H1 (cell line): ENCODE results near the gene AGBL1. TPM values are rescaled to one million over a fixed set of nuclear protein-coding genes. Genes with fewer than 3 reads are reported as not detected.

Experiments used
- CTCF ChIA-PET: fragments of 300-600 bp; sonication (Branson Sonifier 250); formaldehyde crosslinking; loops from one replicate; lab custom pipeline; 2021; ENCODE audit not compliant: partially characterized antibody; lab: Charles Lee
- POLR2A ChIA-PET: fragments of 300-600 bp; sonication (Branson Sonifier 250); formaldehyde crosslinking; loops from one replicate; lab custom pipeline; 2021; ENCODE audit warnings: inconsistent platforms; ENCODE audit not compliant: partially characterized antibody; lab: Charles Lee
- DNase-seq, 2 experiments: peaks; one replicate each; pipeline versions ENCODE4 v3.0.0 to v3.0.0-alpha.2; 2010 to 2022; ENCODE audit warnings: low spot score in 2 of 2, low read depth in 1 of 2, mixed read lengths in 1 of 2
- FAIRE-seq: peaks from 2 replicates; lab custom pipeline; 2011; peaks lifted over from hg19 to GRCh38; lab: Jason Lieb, UNC
- H2AFZ ChIP-seq: 2 replicates; pipeline ENCODE4 v1.8.1; 2012; ENCODE audit warnings: low read length, inconsistent platforms
- H2AK5ac ChIP-seq: 2 replicates; pipeline ENCODE4 v1.6.1; 2013; ENCODE audit warnings: low read depth, low read length
- H2BK120ac ChIP-seq: replicated peaks from 2 replicates; pipeline ENCODE3; 2013; ENCODE audit warnings: low read depth, low read length, inconsistent platforms
- H2BK12ac ChIP-seq: 2 replicates; pipeline ENCODE4 v1.6.1; 2013; ENCODE audit warnings: low read depth, low read length
- H2BK15ac ChIP-seq: 2 replicates; pipeline ENCODE4 v1.6.1; 2013; ENCODE audit warnings: low read length
- H2BK20ac ChIP-seq: 2 replicates; pipeline ENCODE4 v1.6.1; 2013; ENCODE audit warnings: low read length
- H2BK5ac ChIP-seq: 2 replicates; pipeline ENCODE4 v1.6.1; 2013; ENCODE audit warnings: low read depth, low read length
- H3K14ac ChIP-seq: 2 replicates; pipeline ENCODE4 v1.6.1; 2013; ENCODE audit warnings: inconsistent platforms; ENCODE audit not compliant: insufficient read length
- H3K18ac ChIP-seq: 2 replicates; pipeline ENCODE4 v1.6.1; 2013; ENCODE audit warnings: low read length; ENCODE audit errors: extremely low read depth
- H3K23ac ChIP-seq: 2 replicates; pipeline ENCODE4 v1.6.1; 2013; ENCODE audit warnings: inconsistent platforms; ENCODE audit not compliant: insufficient read length
- H3K23me2 ChIP-seq: 2 replicates; pipeline ENCODE4 v1.6.1; 2013; ENCODE audit warnings: low read depth, low read length
- H3K27ac ChIP-seq: 2 replicates; pipeline ENCODE4 v1.6.1; 2011; ENCODE audit warnings: low read depth, low read length, inconsistent platforms
- H3K27me3 ChIP-seq, 4 experiments: replicated peaks in 1 of 4; 1 replicate in 1 of 4; 2 replicates in 3 of 4; pipeline versions ENCODE4 v1.6.1 to v1.8.1; 2011 to 2013; ENCODE audit warnings: low read length in 3 of 4, mild to moderate bottlenecking in 3 of 4, inconsistent platforms in 2 of 4, mixed read lengths in 2 of 4, moderate library complexity in 1 of 4; ENCODE audit not compliant: control insufficient read depth in 3 of 4, insufficient read depth in 3 of 4; ENCODE audit errors: extremely low read depth in 1 of 4
- H3K36me3 ChIP-seq, 4 experiments: 2 replicates each; pipeline versions ENCODE4 v1.6.1 to v1.8.1; 2011 to 2013; ENCODE audit warnings: mild to moderate bottlenecking in 4 of 4, low read length in 3 of 4, moderate library complexity in 2 of 4, control low read depth in 1 of 4, inconsistent platforms in 1 of 4; ENCODE audit not compliant: insufficient read depth in 4 of 4, control insufficient read depth in 2 of 4
- H3K4ac ChIP-seq: replicated peaks from 2 replicates; pipeline ENCODE3; 2013; ENCODE audit warnings: low read length, low read depth, mixed read lengths, inconsistent platforms; ENCODE audit not compliant: insufficient read length
- H3K4me1 ChIP-seq, 4 experiments: replicated peaks in 1 of 4; 1 replicate in 1 of 4; 2 replicates in 3 of 4; pipeline versions ENCODE4 v1.6.1 to v1.8.1; 2011 to 2013; ENCODE audit warnings: low read length in 3 of 4, inconsistent platforms in 2 of 4, mixed read lengths in 1 of 4; ENCODE audit not compliant: insufficient read depth in 4 of 4, control insufficient read depth in 3 of 4
- H3K4me2 ChIP-seq, 2 experiments: 2 replicates each; pipeline versions ENCODE4 v1.6.1 to v1.8.1; 2011 to 2013; ENCODE audit warnings: low read depth in 2 of 2, low read length in 2 of 2, control low read depth in 1 of 2, inconsistent platforms in 1 of 2, mild to moderate bottlenecking in 1 of 2; ENCODE audit not compliant: insufficient read depth in 1 of 2
- H3K4me3 ChIP-seq, 4 experiments: fragments of 200-600, 300-600 bp in 1 of 4; sonication (generic), shearing (Covaris generic), sonication (Bioruptor Twin) in 1 of 4; 2 replicates each; pipeline versions ENCODE4 v1.5.1 to v1.8.1; 2011 to 2016; ENCODE audit warnings: low read length in 4 of 4, low read depth in 3 of 4, control low read depth in 2 of 4, inconsistent platforms in 2 of 4, mild to moderate bottlenecking in 2 of 4, mixed read lengths in 1 of 4, moderate library complexity in 1 of 4; ENCODE audit not compliant: insufficient read depth in 2 of 4; ENCODE audit errors: extremely low read depth in 1 of 4
- H3K56ac ChIP-seq: replicated peaks from 2 replicates; pipeline ENCODE3; 2013; ENCODE audit warnings: low read depth, mild to moderate bottlenecking, mixed read lengths, low read length, inconsistent platforms; ENCODE audit not compliant: insufficient read length
- H3K79me1 ChIP-seq: 2 replicates; pipeline ENCODE4 v1.6.1; 2013; ENCODE audit warnings: low read depth, low read length, control low read depth
- H3K79me2 ChIP-seq, 2 experiments: 2 replicates each; pipeline versions ENCODE4 v1.6.1 to v1.8.1; 2012 to 2013; ENCODE audit warnings: low read length in 2 of 2, mild to moderate bottlenecking in 2 of 2, inconsistent platforms in 1 of 2; ENCODE audit not compliant: insufficient read depth in 2 of 2, control insufficient read depth in 1 of 2
- H3K9ac ChIP-seq, 4 experiments: replicated peaks in 1 of 4; 1 replicate in 1 of 4; 2 replicates in 3 of 4; pipeline versions ENCODE4 v1.6.1 to v1.8.1; 2011 to 2013; ENCODE audit warnings: low read depth in 3 of 4, low read length in 3 of 4, control low read depth in 2 of 4, mild to moderate bottlenecking in 2 of 4, moderate library complexity in 2 of 4, inconsistent platforms in 1 of 4; ENCODE audit errors: extremely low read depth in 1 of 4
- H3K9me3 ChIP-seq, 2 experiments: 2 replicates each; pipeline versions ENCODE4 v1.6.1 to v1.8.1; 2012 to 2013; ENCODE audit warnings: mild to moderate bottlenecking in 2 of 2, moderate library complexity in 2 of 2, control low read depth in 1 of 2, inconsistent platforms in 1 of 2, low read depth in 1 of 2, low read length in 1 of 2, mixed read lengths in 1 of 2; ENCODE audit not compliant: insufficient read depth in 2 of 2
- H4K20me1 ChIP-seq, 2 experiments: replicated peaks in 1 of 2; 2 replicates each; pipeline versions ENCODE3 to v1.8.1; 2011 to 2013; ENCODE audit warnings: inconsistent platforms in 2 of 2, low read length in 2 of 2, mild to moderate bottlenecking in 1 of 2; ENCODE audit not compliant: insufficient read depth in 2 of 2, control insufficient read depth in 1 of 2
- H4K5ac ChIP-seq: 2 replicates; pipeline ENCODE4 v1.6.1; 2013; ENCODE audit warnings: low read length, low read depth, mixed read lengths, inconsistent platforms; ENCODE audit not compliant: insufficient read length
- H4K8ac ChIP-seq: 2 replicates; pipeline ENCODE4 v1.8.0; 2013; ENCODE audit warnings: mild to moderate bottlenecking, moderate library complexity, low read length, inconsistent platforms; ENCODE audit not compliant: insufficient read depth; ENCODE audit errors: extremely low read depth
- H4K91ac ChIP-seq: replicated peaks from 2 replicates; pipeline ENCODE3; 2013; ENCODE audit warnings: low read length, mixed read lengths, inconsistent platforms; ENCODE audit not compliant: insufficient read length
- BRCA1 ChIP-seq: IDR thresholded peaks from 2 replicates; pipeline ENCODE4 v1.6.1; 2012; ENCODE audit warnings: low read depth, low read length, improper control_type of control experiment
- EZH2 ChIP-seq: fragments of 200-600 bp; sonication (generic); IDR thresholded peaks from 2 replicates; pipeline ENCODE4 v1.7.1; 2012; ENCODE audit warnings: low read depth, mild to moderate bottlenecking, moderate library complexity, low read length, inconsistent platforms; ENCODE audit not compliant: severe bottlenecking
- GTF2F1 ChIP-seq: IDR thresholded peaks from 2 replicates; pipeline ENCODE4 v1.6.1; 2012; ENCODE audit warnings: low read depth, low read length, improper control_type of control experiment, borderline replicate concordance
- USF2 ChIP-seq: IDR thresholded peaks from 2 replicates; pipeline ENCODE4 v1.6.1; 2011; ENCODE audit warnings: low read length, improper control_type of control experiment
- WGBS, 2 experiments: shearing (Covaris generic) in 1 of 2; methylation state at CpG; one replicate each; pipeline versions ENCODE4 v1.1.6 to v1.1.7; 2013 to 2015; ENCODE audit warnings: low lambda C conversion rate in 2 of 2, mixed read lengths in 2 of 2, inconsistent platforms in 1 of 2, low coverage in 1 of 2, missing lambda C conversion rate in 1 of 2; ENCODE audit not compliant: insufficient replicate concordance in 2 of 2, insufficient coverage in 1 of 2, insufficient read length in 1 of 2; ENCODE audit errors: extremely low coverage in 1 of 2, missing lambda C conversion rate in 1 of 2; 5-methylcytosine and 5-hydroxymethylcytosine counted together
- polyA plus RNA-seq, 7 experiments: library from polyadenylated mRNA; depleted of rRNA in 3 of 7; stranded (reverse) in 5 of 7; unstranded in 2 of 7; fragments of >200 nt in 5 of 7; fragments of 200-250 nt in 2 of 7; gene quantifications; 1 replicate in 5 of 7; 2 replicates in 1 of 7; 4 replicates in 1 of 7; pipeline versions ENCODE4 v1.2.1 to v1.2.3, GENCODE V29; 2011 to 2013; ENCODE audit warnings: missing spikeins in 2 of 7, mixed read lengths in 2 of 7
- total RNA-seq: library from RNA; stranded (reverse); fragmentation: NEBNext Ultra II Directional; extraction: Animal tissue kit (Norgen Biotek cat#: 25700); gene quantifications from 2 replicates; pipeline ENCODE4 v1.2.1, GENCODE V29; 2021

Gene AGBL1
- total and polyA plus RNA-seq, 2 of the 8 experiments (the other 6 are each of a cell fraction or from before 2014, with no cell fraction given): not detected

GRCh38 chr15:86555939-86556338 lies 476.3 kb downstream of the AGBL1 start:
- no peaks in the 10 kb centered on the region for H4K20me1 ChIP-seq
- no peak overlapping the region for H3K9ac ChIP-seq
- H3K56ac ChIP-seq: no peak overlapping the region
- no peak overlapping the region for H3K4ac ChIP-seq
- FAIRE-seq: no peak
- H3K36me3 ChIP-seq: no peaks in the 10 kb centered on the region
- H3K27me3 ChIP-seq: no peaks in the 10 kb centered on the region
- POLR2A ChIA-PET: no interaction called here
- CTCF ChIA-PET: interaction anchor here (0.5 to 2.1 kb wide), 3 partner anchors 10 to 42 kb away, joined by 3 to 8 read pairs (median 6); no protein-coding TSS in a partner anchor
- no peaks in the 10 kb centered on the region for H3K79me2 ChIP-seq
- no peak overlapping the region for H2BK20ac ChIP-seq
- H3K27ac ChIP-seq: no peak overlapping the region
- no peak overlapping the region for H2AK5ac ChIP-seq
- no peaks in the 10 kb centered on the region for H3K9me3 ChIP-seq
- H3K23ac ChIP-seq: no peak overlapping the region
- H4K8ac ChIP-seq: no peak overlapping the region
- H3K18ac ChIP-seq: no peak overlapping the region
- H3K4me1 ChIP-seq: peaks cover 0 to 2% (median 0%) of the 10 kb centered on the region in 4 experiments; a peak in 2 of 7 replicates
- H3K23me2 ChIP-seq: no peaks in the 10 kb centered on the region
- TF ChIP-seq GTF2F1 (no peak), BRCA1 (no peak), USF2 (no peak), EZH2 (no peak)
- DNase-seq: no peak
- no peak overlapping the region for H4K5ac ChIP-seq
- no peak overlapping the region for H2AFZ ChIP-seq
- no peak overlapping the region for H4K91ac ChIP-seq
- H2BK15ac ChIP-seq: no peak overlapping the region
- no peak overlapping the region for H3K4me3 ChIP-seq
- WGBS, 2 experiments: 100% methylated on average over 1 of the region's 1 CpG; no CpG with 5 or more reads in 1 of the 2 experiments
- H2BK12ac ChIP-seq: no peak overlapping the region
- H3K79me1 ChIP-seq: no peaks in the 10 kb centered on the region
- H2BK120ac ChIP-seq: no peak overlapping the region
- H2BK5ac ChIP-seq: no peak overlapping the region
- H3K4me2 ChIP-seq: no peak overlapping the region
- H3K14ac ChIP-seq: no peak overlapping the region
